GM12891 (cell line): ENCODE measurements around the gene IFITM5.

Experiments
- PAX5 ChIP-seq: IDR thresholded peaks from 2 replicates; pipeline ENCODE4 v1.6.1; 2011; ENCODE audit warnings: low read length, moderate library complexity, mild to moderate bottlenecking; ENCODE audit not compliant: insufficient read depth, severe bottlenecking
- POLR2A ChIP-seq: IDR thresholded peaks from 2 replicates; pipeline ENCODE4 v1.6.1; 2011; ENCODE audit warnings: low read depth, low read length, control low read depth
- POLR2AphosphoS5 ChIP-seq: IDR thresholded peaks from 2 replicates; pipeline ENCODE4 v1.6.1; 2011; ENCODE audit warnings: low read depth, low read length, control low read depth
- POU2F2 ChIP-seq: IDR thresholded peaks from 2 replicates; pipeline ENCODE4 v1.6.1; 2011; ENCODE audit warnings: low read depth, mild to moderate bottlenecking, control low read depth, low read length, moderate library complexity
- SPI1 ChIP-seq: IDR thresholded peaks from 2 replicates; pipeline ENCODE4 v1.6.1; 2011; ENCODE audit warnings: low read depth, low read length, control low read depth
- TAF1 ChIP-seq: IDR thresholded peaks from 2 replicates; pipeline ENCODE4 v1.6.1; 2011; ENCODE audit warnings: low read depth, low read length, control low read depth

- TF ChIP-seq POLR2AphosphoS5 (no peak), POLR2A (no peak), TAF1 (no peak), SPI1 (no peak), PAX5 (no peak), POU2F2 (no peak)
Observed at GRCh38 chr11:313304-313786, 14.0 kb upstream of the IFITM5 start.
